GM19395 (cell line): Measurements from ENCODE around the gene LRG1.

ENCODE experiments used
- ATAC-seq: cut with Tn5 transposase; IDR thresholded peaks from one replicate; pipeline ENCODE4 v1.9.1; 2021; ENCODE audit warnings: mild to moderate bottlenecking, moderate library complexity; ENCODE audit not compliant: unreplicated experiment

The LRG1 gene

DNA sequence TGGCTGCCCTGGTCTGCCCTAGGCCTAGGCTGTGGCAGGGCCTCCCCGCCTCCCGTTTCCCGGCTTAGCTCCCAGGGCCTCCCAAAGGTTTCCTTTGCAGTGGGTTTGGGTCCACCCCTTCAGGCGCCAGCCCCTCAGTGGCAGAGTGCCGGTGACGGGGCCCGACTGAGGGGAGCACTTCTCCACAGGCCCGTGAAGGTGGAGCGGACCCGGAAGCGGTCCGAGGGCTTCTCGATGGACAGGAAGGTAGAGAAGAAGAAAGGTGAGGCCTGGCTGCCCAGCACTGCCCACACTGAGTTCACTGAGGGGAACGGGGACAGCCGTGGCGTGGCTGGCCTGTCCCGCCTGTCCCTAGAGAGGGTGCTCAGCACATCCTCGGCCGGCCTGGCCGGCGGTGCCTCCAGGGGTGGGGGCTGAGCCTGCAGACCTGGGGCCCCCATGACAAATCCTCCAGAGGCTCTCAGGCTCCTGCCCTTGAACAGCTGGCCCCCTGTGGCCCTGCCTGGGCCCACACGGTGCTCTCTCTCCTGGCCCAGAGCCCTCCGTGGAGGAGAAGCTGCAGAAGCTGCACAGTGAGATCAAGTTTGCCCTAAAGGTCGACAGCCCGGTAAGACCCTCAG is 42.0 kb downstream of the LRG1 start:
- no peak for ATAC-seq

DNA sequence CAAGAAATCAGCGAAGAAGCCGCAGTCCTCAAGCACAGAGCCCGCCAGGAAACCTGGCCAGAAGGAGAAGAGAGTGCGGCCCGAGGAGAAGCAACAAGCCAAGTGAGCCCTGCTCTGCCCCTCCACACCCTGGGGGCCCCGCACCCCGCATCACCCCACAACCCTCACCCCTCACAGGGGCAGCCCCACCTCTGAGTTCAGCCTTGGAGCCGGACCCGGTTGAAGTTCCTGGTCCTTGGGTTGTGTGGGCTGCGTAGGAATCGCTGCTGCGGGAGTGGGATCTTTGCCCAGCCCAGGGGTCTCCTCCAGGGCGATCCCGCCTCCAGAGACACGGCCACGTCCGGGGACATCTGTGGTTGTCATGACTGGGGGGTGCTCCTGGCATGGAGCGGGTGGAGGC is 43.5 kb downstream of the LRG1 start:
- ATAC-seq, result no peak

DNA sequence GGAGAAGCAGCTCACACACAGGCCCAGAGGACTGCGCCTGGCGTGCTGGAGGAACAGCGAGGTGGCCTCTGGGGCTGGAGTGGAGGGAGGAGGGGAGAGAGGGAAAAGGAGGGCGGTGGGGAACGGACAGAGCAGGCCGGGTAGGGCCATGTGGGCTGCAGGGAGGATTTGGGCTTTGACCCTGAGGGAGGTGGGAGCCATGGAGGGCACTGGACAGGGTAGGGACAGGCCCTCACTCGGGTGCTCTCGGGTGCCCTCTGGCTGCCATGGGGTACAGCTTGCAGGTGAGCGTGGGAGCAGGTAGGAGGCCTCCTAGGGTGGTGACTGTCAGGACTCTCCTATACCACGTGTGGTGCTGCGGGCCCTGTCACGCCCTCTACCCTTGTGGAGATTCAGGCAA is 44.4 kb downstream of the LRG1 start:
- no peak for ATAC-seq

- ATAC-seq, result no peak
These were observed 45.2 kb downstream of the LRG1 start for GRCh38 chr19:4494691-4495064.

DNA sequence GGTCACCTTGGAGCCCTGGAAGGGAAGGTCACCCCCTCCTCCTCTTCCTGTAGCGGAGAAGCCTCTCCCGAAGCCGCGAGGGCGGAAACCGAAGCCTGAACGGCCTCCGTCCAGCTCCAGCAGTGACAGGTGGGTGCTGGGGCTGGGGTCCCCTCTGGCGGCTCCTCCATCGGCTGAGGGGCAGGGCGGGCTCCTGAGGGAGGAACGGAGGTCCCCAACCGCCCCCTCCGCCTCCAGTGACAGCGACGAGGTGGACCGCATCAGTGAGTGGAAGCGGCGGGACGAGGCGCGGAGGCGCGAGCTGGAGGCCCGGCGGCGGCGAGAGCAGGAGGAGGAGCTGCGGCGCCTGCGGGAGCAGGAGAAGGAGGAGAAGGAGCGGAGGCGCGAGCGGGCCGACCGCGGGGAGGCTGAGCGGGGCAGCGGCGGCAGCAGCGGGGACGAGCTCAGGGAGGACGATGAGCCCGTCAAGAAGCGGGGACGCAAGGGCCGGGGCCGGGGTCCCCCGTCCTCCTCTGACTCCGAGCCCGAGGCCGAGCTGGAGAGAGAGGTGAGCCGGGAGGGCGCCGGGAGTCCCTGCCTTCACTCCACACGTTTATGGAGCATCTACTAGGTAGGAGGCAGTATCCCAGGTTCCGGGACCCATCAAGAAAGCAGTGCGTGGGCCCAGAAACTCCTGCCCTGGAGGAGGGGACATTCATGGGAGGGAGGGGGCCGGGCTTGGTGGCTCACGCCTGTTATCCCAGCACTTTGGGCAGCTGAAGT is 45.7 kb downstream of the LRG1 start:
- no peak for ATAC-seq

- no peak for ATAC-seq
These were observed 46.5 kb downstream of the LRG1 start for GRCh38 chr19:4493104-4493928.

GRCh38 chr19:4492337-4493103 is 47.3 kb downstream of the LRG1 start:
- no peak for ATAC-seq

DNA sequence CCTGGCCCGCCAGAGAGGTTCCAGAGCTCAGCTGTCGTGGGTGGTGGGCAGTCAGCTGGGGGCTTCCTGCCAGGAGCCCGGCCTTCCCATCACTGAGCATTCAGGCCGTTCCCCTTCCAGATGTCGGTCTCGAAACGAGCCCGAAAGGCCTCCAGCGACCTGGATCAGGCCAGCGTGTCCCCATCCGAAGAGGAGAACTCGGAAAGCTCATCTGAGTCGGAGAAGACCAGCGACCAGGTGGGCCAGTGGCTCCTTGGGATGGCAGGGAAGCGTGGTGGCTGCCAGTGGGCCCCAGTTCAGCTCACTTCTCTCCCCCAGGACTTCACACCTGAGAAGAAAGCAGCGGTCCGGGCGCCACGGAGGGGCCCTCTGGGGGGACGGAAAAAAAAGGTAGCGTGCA is 48.4 kb downstream of the LRG1 start:
- no peak for ATAC-seq

- no peak for ATAC-seq
These were observed 51.3 kb downstream of the LRG1 start for GRCh38 chr19:4488496-4488895.

GRCh38 chr19:4487572-4487971 is 52.3 kb downstream of the LRG1 start:
- ATAC-seq, result no peak
